Measurements from ENCODE around the gene SAMD4A.
"Not testable (repeated sequence)": the region's sequence is repeated elsewhere in the genome, so short reads cannot be mapped to it uniquely, and the experiment has no call there.

Gene SAMD4A

GRCh38 chr14:54737132-54737711 lies 170.3 kb downstream of the SAMD4A start:
- DNase-seq: no peak

GRCh38 chr14:54738009-54738408 lies 171.1 kb downstream of the SAMD4A start:
- no peak for DNase-seq

DNA sequence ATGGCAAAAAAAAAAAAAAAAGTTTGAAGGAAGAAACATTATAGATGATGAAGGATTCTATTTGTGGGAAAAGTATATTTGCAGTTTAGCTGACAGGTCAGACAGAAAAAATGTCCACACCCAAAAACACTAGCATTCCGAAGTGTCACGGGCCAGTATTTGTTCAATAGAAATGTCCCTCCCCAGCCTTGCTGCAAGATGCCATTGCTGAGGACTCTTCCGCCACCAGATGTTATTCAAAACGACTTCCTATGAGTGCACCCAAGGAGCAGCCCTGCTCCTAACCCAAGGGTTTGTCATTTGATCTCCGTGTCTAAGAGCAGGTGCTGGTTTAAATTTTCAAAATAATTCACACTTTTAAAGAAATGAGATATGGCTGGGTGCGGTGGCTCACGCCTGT lies 172.6 kb downstream of the SAMD4A start:
- DNase-seq: no peak

DNA sequence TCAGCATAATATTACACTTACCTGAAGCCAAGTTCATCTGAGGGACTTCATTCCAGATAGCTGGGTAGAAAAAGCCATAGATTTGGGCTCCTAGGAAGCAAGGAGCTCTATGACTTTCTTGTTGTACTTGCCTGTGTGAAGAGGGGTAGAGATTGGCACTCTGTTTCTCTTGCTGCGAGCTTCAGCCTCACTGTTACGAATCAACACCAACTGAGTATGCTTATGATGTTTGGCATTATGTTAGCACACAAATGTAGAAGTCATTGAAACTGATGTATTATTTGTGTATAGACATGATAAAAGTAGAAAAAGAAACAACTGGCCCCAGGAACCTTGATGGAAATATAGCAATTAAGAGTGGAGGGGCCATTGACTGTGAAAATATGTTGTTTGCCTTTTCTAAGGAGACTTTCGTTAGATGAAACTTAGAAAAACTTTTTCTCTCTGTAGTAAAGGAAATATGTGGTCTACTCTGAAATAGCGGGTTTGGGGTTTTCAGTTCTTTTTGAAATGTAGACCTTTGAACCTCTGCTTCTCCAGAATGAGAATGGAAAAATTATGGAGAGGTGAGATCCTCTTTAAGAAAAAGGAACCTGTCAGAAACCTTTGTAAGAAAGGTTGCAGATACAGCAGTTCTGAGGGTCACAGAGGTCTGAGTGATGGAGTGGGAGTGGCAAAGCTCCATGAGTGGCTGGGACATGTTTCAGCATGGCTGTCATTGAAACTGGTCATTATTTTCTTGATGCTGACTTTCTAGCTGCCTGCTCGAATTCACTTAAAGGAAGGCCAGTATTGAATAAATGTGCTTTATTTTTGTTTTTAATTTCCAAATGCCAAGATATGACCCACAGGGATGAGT lies 175.8 kb downstream of the SAMD4A start:
- no peak for DNase-seq

DNA sequence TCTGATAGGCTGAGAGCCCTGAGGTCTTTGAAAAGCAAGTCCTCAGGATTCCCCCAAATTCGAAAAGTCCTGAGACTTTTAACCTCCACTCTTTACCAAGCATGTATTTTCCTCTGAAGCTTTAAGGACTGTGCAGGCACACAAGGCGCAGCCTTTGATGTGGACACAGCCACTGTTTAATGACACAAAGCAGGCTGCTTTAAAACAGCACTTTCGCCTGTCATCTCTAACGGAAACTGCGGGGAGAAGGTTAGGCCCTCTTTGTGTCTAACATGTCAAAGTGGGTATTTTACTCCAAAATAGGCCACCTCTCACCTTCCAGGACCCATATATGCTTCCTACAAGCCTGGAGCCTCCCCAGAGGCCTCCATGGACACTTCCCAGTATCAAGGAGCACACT lies 176.5 kb downstream of the SAMD4A start:
- no peak for DNase-seq

- no peak for DNase-seq
These were observed 179.1 kb downstream of the SAMD4A start for GRCh38 chr14:54746019-54746418.

- DNase-seq: no peak
These were observed 180.7 kb downstream of the SAMD4A start for GRCh38 chr14:54747616-54748015.

DNA sequence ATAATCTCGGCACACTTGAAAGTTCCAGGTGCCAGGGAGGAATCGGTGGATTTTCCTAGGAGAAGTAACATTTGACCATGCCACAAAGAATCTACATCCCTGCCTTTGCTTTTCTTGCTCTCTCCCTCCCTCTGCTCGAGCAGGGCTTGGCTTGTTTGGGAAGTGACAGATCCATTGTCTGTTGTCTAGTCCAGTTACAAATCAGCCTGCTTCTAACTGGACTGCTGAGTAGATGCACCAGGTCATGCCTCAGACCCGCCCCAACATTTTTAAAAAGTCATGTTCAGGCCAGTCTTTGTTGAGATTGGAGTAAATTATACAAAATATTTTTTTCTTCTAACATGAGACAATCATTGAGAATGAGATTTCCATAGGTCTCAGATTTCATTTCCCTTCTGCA lies 182.3 kb downstream of the SAMD4A start:
- no peak for DNase-seq

DNA sequence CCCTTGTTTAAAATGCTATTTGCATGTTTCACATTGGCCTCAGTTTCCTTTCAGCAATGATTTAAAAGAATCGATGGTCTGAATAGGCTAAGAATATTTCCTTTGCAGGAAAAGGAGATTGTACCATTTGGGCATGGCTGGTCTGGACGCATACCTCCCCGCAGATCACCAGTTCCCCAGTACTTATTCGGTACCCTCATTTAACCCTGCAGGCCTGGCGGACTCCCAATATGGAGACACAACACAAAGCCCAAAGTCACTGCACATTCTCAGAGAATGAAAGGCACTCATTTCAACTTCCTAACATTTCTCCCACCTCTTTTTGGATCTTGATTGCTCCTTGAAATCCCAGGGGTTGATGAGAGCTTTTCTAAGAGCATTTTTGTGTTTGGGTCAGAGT lies 182.8 kb downstream of the SAMD4A start:
- DNase-seq: no peak

DNA sequence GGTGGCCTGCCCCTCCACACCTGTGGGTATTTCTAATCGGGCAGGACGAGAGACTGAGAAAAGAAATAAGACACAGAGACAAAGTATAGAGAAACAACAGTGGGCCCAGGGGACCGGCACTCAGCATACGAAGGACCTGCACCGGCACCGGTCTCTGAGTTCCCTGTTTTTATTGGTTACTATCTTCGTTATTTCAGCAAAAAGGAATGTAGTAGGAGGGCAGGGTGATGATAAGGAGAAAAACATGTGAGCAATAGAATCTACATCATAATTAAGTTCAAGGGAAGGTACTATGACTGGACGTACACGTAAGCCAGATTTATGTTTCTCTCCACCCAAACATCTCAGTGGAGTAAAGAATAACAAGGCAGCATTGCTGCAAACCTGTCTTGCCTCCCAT lies 185.7 kb downstream of the SAMD4A start:
- DNase-seq: not testable (repeated sequence)

DNA sequence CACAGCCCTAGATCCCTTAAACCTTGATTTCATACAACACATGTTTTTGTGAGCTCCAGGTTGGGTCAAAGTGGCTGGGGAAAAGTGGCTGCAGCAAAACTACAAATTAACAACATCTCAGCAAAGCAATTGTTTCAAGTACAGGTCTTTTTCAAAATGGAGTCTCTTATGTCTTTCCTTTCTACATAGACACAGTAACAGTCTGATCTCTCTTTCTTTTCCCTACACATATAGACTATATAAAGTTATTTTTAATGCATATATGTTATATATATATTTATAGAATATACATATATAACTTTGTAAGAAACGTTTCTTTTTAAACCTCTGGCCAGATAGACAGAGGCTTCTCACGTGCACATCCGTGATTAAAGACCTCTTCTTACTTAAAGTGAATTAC lies 186.5 kb downstream of the SAMD4A start:
- not testable (repeated sequence) for DNase-seq

DNA sequence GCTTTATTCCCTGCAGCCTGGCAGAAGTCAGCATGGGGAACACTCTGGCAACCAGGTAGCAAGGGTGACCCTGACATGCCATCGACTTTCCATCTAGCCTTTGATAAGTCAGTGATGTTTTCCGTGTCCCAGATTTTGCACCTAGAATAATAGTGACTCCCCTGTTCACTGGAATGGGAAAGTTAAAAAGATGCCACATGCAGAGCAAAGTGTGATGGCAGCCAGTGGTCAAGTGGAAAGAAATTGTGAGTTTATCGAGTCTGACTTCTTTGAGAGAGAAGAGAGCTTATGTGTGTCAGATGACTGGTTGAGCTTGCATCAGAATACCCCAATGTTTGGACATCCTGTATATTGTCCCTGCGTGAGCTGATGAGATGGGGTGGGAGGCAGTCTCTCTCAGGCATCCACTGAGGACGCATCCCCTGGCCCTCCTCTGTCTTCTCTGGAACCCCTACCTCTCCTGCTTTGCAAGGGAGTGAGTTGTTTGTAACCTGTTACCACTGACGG lies 187.2 kb downstream of the SAMD4A start:
- DNase-seq: no peak

GRCh38 chr14:54754623-54755386 lies 187.9 kb downstream of the SAMD4A start:
- no peak for DNase-seq

DNA sequence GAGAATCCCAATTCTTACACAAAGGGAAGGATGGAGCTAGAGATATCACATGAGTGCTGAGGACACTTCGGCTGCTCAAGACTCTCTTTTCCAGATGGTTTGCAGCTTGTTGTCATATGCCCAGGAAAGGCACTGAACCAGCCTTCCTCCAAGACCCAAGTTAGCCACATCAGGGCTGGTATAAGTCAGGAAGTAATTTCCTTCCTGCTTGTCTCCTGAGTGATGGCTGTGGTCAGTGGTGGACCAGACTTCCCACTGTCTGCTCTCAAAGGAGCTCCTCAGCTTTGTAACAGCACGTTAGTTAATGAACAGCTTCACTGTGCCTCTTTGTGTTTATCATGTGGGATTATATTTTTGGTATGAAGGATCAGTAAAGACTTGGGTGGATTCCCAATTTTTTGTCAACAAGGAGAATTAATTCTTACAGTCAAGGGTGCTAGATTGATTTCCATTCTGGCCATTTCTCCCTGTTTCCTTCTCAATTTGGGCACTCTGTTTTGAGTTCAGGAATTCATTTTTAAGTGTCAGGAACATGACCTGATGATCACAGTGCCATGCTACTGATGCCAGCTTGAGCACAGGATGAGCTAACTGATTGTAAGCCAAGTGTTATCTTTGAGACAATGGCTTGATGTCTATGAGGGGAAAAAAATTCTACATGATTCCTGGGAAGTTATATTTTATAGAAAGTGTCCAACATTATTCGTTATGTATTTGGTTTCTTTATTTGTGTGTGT lies 189.9 kb downstream of the SAMD4A start:
- no peak for DNase-seq

DNA sequence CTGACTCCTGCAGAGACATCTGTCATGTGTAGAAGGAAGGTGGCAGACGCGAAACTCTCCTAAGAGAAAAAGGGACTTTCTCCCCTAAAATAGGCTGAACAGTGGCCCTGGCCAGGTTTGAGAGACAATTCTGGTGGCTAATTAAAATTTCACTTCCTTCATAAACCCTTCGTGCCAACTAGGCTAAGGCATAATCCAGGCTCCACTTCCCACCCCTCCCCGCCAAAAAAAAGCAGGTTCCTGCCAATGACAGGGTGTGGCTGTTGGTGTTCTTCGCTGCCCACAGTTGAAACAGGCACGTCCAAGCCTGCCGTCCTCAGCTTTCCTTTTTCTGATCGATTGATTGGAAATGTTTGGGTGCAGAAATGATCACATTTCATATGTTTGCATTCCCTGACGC lies 191.1 kb downstream of the SAMD4A start:
- DNase-seq: no peak

DNA sequence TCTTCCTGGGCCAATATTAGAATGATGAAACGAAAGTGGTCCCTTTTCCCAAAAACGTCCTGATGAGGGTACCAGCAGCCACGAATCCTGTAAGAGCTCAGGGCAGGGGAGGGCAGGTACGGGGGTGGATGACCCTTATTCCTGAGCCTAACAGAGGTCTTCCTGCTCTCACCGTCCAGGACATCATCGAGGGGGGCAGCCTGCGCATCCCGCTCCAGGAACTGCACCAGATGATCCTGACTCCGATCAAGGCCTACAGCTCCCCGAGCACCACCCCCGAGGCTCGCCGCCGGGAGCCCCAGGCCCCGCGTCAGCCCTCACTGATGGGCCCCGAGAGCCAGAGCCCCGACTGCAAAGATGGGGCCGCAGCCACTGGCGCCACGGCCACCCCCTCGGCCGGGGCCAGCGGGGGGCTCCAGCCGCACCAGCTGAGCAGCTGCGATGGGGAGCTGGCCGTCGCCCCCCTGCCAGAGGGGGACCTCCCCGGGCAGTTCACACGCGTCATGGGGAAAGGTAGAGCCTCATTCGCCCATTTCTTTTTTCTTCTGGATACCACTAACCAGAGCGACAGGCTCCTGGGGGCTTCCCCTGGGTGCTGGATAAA lies 193.2 kb downstream of the SAMD4A start:
- no peak for DNase-seq

DNA sequence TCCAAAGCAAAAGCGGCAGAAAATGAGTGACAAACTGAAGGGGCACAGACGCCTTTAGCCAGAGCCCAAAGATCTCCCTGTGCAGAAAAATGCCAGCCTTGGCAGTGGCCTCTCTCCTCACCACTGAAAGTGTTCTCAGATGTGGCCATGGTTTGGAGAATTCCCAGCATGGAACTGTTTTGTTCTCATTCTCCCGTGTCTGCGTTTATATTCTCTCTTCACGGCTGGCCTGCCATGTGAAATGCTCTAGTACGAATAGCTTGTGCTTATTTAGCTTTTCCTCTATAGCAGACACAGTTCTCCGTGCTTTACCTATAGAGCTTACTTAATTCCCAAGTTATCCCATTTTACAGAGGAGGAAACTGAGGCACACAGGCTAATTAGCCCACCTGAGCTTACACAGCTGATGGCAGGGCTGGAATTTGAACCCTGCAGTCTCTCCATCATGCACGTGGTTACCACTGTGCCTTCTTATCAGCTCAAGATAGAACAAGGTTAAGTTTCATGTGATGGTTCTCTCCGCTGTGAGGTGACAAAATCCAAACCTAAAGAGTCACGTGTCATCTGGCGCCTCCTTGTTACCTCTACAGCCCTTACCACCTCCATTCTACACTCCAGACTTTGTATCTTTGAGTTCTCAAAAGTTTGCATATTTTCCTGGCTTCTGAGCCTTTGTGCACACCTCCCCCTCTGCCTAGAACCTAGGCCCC lies 194.1 kb downstream of the SAMD4A start:
- no peak for DNase-seq

GRCh38 chr14:54761835-54762234 lies 194.9 kb downstream of the SAMD4A start:
- no peak for DNase-seq

DNA sequence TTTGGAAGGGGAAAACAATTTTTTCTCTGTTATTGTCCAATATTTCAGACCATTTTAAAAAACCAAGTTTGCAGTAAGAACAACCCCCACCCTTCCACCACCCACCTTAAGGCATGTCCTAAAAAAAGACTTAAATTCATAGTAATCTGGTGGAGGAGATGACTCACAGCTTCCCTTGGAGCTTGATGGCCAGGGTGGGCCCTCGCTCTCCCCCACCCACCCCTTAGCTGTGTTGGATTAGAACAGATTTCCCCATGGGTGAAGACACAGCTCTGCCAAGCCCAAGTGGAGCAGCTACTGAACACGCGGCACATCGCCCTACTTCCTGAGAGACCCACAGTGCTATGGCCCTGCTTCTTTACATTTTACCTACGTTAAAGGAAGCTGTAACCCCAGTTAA lies 195.4 kb downstream of the SAMD4A start:
- DNase-seq: no peak

DNA sequence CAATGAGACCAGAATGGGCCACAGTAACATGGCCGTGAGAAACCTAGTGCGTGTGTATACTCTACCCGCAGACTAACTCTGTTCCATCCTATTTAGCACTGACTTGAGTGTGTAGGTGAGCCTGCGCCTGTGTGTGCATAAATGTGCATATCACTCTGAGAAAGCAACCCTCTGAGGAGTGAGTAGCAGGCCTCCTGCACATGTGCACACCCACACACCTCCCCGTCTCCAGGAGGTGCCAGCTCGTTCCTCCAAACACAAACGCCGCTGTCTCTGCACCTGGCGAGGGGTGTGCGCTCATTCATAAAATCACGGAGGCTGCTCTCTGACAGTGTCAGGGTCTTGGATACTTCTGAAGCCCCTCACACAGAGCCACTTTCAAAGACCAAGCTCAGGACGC lies 196.8 kb downstream of the SAMD4A start:
- DNase-seq: no peak

- no peak for DNase-seq
These were observed 199.6 kb downstream of the SAMD4A start for GRCh38 chr14:54766276-54767138.
